Renal pelvis (tissue), 4 donors: ENCODE measurements around the gene TAS2R13. TPM values are rescaled to one million over a fixed set of nuclear protein-coding genes. Genes with fewer than 3 reads are reported as not detected.

Experiments
- DNase-seq: peaks from one replicate; pipeline ENCODE4 v3.0.0-alpha.2; 2013
- polyA plus RNA-seq, 3 donors: library from polyadenylated mRNA; unstranded; fragments of 120-200 nt; gene quantifications; one replicate each; pipeline ENCODE4 v1.2.1, GENCODE V29; 2013; ENCODE audit not compliant: insufficient read length in 3 of 3

Gene TAS2R13
- polyA plus RNA-seq, 3 donors, result 0.10 to 0.25 (median 0.13) TPM

DNA sequence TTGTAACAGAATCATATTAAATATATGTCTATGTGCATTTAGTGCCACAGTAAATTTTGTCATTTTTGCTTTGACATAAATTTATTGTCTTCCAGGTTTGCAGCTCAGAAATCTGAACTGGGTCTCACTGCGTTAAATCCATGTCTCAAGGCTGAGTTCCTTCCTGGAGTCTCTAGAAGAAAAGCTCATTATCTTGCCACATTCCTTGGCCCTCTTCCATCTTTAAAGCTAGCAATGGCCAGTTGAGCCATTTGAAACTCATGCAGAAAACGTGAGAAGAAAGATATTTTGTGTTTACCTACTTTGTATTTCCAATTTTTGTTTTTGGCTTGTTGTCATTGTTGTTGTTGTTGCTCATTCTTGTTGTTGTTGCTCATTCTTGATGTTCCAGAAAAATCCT lies 36.0 kb downstream of the TAS2R13 start:
- DNase-seq, result no peak

DNA sequence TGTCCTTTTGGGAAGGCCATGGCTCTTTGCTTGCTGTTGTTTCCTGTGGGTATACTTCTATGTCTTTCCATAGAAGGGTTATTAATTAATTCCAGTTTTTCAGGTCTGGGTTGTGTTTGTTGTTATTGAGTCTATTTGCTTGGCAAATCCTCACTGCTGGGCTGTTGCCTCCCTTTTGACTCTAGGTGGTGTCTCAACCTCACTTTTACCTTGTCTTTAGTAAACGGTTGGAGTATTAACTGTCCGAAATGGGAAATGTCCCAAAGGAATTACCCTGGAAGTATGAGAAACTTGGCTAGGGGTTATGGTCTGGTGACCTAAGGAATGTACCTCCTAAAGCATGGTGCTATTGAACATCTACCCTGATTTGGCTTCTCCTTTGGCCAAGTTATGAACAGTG lies 42.0 kb downstream of the TAS2R13 start:
- no peak for DNase-seq

DNA sequence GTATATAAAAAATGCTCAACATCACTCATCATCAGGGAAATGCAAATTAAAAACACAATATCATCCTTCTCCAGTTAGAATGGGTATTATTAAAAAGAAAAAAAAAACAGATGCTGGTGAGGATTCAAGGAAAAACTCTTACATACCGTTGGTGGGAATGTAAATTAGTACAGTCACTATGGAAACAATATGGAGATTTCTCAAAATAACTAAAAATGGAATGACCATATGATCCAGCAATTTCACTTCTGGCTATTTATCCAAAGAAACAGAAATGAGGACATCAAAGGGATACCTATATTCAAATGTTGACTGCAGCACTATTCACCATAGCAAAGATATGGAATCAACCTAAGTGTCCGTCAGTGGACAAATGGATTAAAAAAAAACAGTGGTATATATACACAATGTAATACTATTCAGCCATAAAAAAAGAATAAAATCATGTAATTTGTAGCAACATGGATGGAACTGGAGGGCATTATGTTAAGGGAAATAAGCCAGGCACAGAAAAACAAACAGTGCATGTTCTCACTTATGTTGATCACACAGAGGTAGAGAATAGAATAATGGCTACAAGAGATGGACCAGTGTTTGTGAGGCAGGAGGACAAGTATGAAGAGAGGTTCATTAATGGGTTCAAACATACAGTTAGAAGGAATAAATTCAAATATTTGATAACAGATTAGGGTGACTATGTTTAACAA lies 45.7 kb downstream of the TAS2R13 start:
- no peak for DNase-seq

DNA sequence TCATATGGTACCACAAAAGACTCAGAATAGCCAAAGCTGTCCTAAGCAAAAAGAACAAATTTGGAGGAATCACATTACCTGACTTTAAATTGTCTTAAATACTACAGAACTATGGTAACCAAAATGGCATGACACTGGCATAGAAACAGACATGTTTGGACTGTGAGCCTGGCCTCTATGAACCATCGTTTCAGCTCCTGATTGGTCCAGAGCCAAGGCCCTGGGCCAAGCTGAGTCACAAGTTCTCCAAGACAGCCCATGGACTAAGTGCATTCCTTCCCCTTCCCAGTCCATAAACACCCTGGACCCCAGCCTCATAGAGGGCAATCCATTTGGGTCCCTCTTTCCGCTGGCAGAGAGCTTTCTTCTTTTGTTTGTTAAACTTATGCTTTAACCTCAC lies 48.0 kb downstream of the TAS2R13 start:
- no peak for DNase-seq

Other genes starting within 250 kb of the TAS2R13 start
- gene STYK1, start 235.5 kb downstream of the TAS2R13 start, polyA plus RNA-seq, result 1 to 10 TPM in 2 of 3 donors, under 1 TPM in 1; 0.67 to 1.8 (median 1.1) TPM
- gene YBX3, start 186.2 kb downstream of the TAS2R13 start, polyA plus RNA-seq, result 100 to 1,000 TPM; 224 to 279 (median 226) TPM
- gene TAS2R7, start 106.9 kb downstream of the TAS2R13 start, polyA plus RNA-seq, result not detected
- gene TAS2R8, start 102.3 kb downstream of the TAS2R13 start, polyA plus RNA-seq, result not detected
- not detected for gene TAS2R9, start 99.4 kb downstream of the TAS2R13 start, polyA plus RNA-seq
- gene TAS2R10, start 83.2 kb downstream of the TAS2R13 start, polyA plus RNA-seq, result 1 to 10 TPM; 1.6 to 3.6 (median 3.1) TPM
- 10 to 100 TPM in 2 of 3 donors, 1 to 10 TPM in 1; 5.9 to 11.3 (median 11.3) TPM for gene PRR4, start 60.1 kb downstream of the TAS2R13 start, polyA plus RNA-seq
- gene PRH1, start 25.3 kb downstream of the TAS2R13 start, polyA plus RNA-seq, result 10 to 100 TPM; 12.7 to 16.6 (median 15.1) TPM
- under 1 TPM; 0.37 to 0.43 (median 0.40) TPM for gene PRH2, start 19.7 kb upstream of the TAS2R13 start, polyA plus RNA-seq
- gene TAS2R14, start 29.7 kb upstream of the TAS2R13 start, polyA plus RNA-seq, result 1 to 10 TPM; 2.6 to 5.3 (median 5.1) TPM
- gene TAS2R50, start 77.3 kb upstream of the TAS2R13 start, polyA plus RNA-seq, result under 1 TPM; 0.09 to 0.24 (median 0.18) TPM
- 1 to 10 TPM in 2 of 3 donors, under 1 TPM in 1; 0.85 to 2.8 (median 2.5) TPM for gene TAS2R20, start 88.7 kb upstream of the TAS2R13 start, polyA plus RNA-seq
- 1 to 10 TPM; 1.4 to 1.6 (median 1.5) TPM for gene TAS2R19, start 113.1 kb upstream of the TAS2R13 start, polyA plus RNA-seq
- gene TAS2R31, start 121.8 kb upstream of the TAS2R13 start, polyA plus RNA-seq, result 1 to 10 TPM in 2 of 3 donors, under 1 TPM in 1; 0.88 to 2.0 (median 2.0) TPM
- under 1 TPM in 2 of 3 donors, not detected in 1; 0.14 to 0.19 TPM for gene TAS2R46, start 152.7 kb upstream of the TAS2R13 start, polyA plus RNA-seq
- gene TAS2R43, start 182.8 kb upstream of the TAS2R13 start, polyA plus RNA-seq, result under 1 TPM; 0.30 to 0.65 (median 0.33) TPM
- under 1 TPM; 0.16 to 0.22 (median 0.22) TPM for gene TAS2R30, start 225.1 kb upstream of the TAS2R13 start, polyA plus RNA-seq